Tibial artery (tissue), 4 donors: ENCODE results near the gene RPAP2.
"Not testable (repeated sequence)": the region's sequence is repeated elsewhere in the genome, so short reads cannot be mapped to it uniquely, and the experiment has no call there.

Source experiments
- DNase-seq, 2 donors: peaks; one replicate each; pipeline ENCODE4 v3.0.0-alpha.2; 2019
- H3K27ac ChIP-seq, 2 donors: fragments of 200-600 bp; sonication (generic) in 1 of 2; 1 replicate in 1 of 2; 2 replicates in 1 of 2; pipeline ENCODE4 v1.5.1; 2018 to 2019; ENCODE audit warnings: mild to moderate bottlenecking in 1 of 2
- H3K27me3 ChIP-seq, 2 donors: fragments of 200-600 bp; sonication (generic) in 1 of 2; one replicate each; pipeline versions ENCODE4 v1.5.1 to v1.6.0; 2016 to 2019
- H3K36me3 ChIP-seq, 3 donors: fragments of 200-600 bp; sonication (generic) in 2 of 3; one replicate each; pipeline ENCODE4 v1.5.1; 2016 to 2019; ENCODE audit warnings: mild to moderate bottlenecking in 2 of 3
- H3K4me1 ChIP-seq, 4 donors: fragments of 200-600 bp; sonication (generic) in 2 of 4; 1 replicate in 3 of 4; 2 replicates in 1 of 4; pipeline ENCODE4 v1.5.1; 2016 to 2019
- H3K4me3 ChIP-seq, 2 donors: fragments of 200-600 bp; sonication (generic) in 1 of 2; 1 replicate in 1 of 2; 2 replicates in 1 of 2; pipeline ENCODE4 v1.5.1; 2018 to 2019; ENCODE audit warnings: mild to moderate bottlenecking in 2 of 2
- H3K9me3 ChIP-seq, 3 donors: fragments of 200-600 bp; sonication (generic) in 1 of 3; one replicate each; pipeline ENCODE4 v1.5.1; 2016 to 2019
- intact Hi-C: fragments of 100-400 bp; cut with DNase I; formaldehyde crosslinking; loops from one replicate; pipeline ENCODE4 v1.15.0; 2023; ENCODE audit warnings: low total_unique reads
- TF ChIP-seq, protein P1 (sequence below), 2 experiments: fragments of 200-600 bp in 1 of 2; fragments of 450-650 bp in 1 of 2; IDR thresholded peaks; one replicate each; pipeline ENCODE4 v1.5.1; 2017 to 2019; ENCODE audit warnings: antibody characterized with exemption in 2 of 2, mild to moderate bottlenecking in 1 of 2, moderate library complexity in 1 of 2

RPAP2 gene

DNA sequence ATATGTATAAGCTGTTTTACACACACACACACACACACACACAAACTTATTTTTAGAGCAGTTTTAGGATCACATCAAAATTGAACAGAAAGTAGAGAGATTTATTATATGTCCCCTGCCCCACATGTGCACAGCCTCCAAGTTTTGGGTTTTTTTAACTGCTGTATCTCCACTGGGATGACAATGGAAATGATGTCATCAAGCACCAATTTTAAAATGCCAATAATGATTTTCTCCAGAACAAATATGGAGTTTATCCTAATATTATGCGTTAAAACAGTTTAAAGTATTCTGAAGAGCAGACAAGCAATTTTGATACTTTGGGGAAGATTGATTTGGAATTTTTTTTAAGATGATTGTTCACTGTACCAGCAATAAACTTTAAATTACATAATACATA, 131.2 kb downstream of the RPAP2 start:
- Histone ChIP-seq H3K27ac (no peak overlapping the region), H3K36me3 (no peaks in the 10 kb centered on the region), H3K27me3 (no peaks in the 10 kb centered on the region), H3K4me1 (no peaks in the 10 kb centered on the region), H3K9me3 (no peaks in the 10 kb centered on the region), H3K4me3 (no peak overlapping the region)
- DNase-seq = no peak
- TF ChIP-seq, protein P1, sequence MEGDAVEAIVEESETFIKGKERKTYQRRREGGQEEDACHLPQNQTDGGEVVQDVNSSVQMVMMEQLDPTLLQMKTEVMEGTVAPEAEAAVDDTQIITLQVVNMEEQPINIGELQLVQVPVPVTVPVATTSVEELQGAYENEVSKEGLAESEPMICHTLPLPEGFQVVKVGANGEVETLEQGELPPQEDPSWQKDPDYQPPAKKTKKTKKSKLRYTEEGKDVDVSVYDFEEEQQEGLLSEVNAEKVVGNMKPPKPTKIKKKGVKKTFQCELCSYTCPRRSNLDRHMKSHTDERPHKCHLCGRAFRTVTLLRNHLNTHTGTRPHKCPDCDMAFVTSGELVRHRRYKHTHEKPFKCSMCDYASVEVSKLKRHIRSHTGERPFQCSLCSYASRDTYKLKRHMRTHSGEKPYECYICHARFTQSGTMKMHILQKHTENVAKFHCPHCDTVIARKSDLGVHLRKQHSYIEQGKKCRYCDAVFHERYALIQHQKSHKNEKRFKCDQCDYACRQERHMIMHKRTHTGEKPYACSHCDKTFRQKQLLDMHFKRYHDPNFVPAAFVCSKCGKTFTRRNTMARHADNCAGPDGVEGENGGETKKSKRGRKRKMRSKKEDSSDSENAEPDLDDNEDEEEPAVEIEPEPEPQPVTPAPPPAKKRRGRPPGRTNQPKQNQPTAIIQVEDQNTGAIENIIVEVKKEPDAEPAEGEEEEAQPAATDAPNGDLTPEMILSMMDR (IDR thresholded peaks at IDR 0.05) = no peak
- intact Hi-C loops = no loop called here

- intact Hi-C loops, DNase-seq: not testable (repeated sequence)
Observed at GRCh38 chr1:92434572-92434971, 135.7 kb downstream of the RPAP2 start.

GRCh38 chr1:92439291-92439690, 140.4 kb downstream of the RPAP2 start:
- Histone ChIP-seq H3K36me3 (no peaks in the 10 kb centered on the region), H3K4me1 (no peaks in the 10 kb centered on the region), H3K27ac (no peak overlapping the region), H3K4me3 (no peak overlapping the region), H3K9me3 (peaks cover 0 to 4% (median 0%) of the 10 kb centered on the region in 3 donors), H3K27me3 (no peaks in the 10 kb centered on the region)
- DNase-seq = no peak
- intact Hi-C loops = no loop called here
- TF ChIP-seq, protein P1 (IDR thresholded peaks at IDR 0.05) = no peak

More at GRCh38 chr1:92434572-92434971, 135.7 kb downstream of the RPAP2 start:
- H3K27me3 ChIP-seq, H3K4me3 ChIP-seq, H3K9me3 ChIP-seq, H3K27ac ChIP-seq, H3K4me1 ChIP-seq, H3K36me3 ChIP-seq: not testable (repeated sequence)

DNA sequence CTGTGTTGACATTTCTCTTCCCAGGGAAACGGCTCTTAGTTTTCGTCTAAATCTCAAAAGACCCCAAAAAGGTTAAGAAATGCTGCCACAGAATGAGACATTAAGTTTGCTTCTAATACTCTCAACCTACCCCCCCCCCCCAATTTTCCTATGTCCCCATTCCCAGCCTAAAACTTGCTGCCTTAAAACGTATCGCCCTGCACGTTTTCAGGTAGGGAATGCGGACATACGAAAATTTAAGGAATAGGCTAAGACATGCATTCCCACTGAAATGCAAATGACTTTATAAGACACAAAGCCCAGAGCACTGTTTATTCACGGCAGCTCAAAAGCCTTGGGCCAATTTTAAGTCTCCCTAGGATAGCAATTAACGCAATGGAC, 142.4 kb downstream of the RPAP2 start:
- intact Hi-C loops = no loop called here
- no peaks in the 10 kb centered on the region for H3K27me3 ChIP-seq
- H3K4me1 ChIP-seq = no peaks in the 10 kb centered on the region
- no peak overlapping the region for H3K27ac ChIP-seq
- no peak overlapping the region for H3K4me3 ChIP-seq
- no peaks in the 10 kb centered on the region for H3K36me3 ChIP-seq
- no peaks in the 10 kb centered on the region for H3K9me3 ChIP-seq
- TF ChIP-seq, protein P1 (IDR thresholded peaks at IDR 0.05) = no peak
- DNase-seq = no peak

DNA sequence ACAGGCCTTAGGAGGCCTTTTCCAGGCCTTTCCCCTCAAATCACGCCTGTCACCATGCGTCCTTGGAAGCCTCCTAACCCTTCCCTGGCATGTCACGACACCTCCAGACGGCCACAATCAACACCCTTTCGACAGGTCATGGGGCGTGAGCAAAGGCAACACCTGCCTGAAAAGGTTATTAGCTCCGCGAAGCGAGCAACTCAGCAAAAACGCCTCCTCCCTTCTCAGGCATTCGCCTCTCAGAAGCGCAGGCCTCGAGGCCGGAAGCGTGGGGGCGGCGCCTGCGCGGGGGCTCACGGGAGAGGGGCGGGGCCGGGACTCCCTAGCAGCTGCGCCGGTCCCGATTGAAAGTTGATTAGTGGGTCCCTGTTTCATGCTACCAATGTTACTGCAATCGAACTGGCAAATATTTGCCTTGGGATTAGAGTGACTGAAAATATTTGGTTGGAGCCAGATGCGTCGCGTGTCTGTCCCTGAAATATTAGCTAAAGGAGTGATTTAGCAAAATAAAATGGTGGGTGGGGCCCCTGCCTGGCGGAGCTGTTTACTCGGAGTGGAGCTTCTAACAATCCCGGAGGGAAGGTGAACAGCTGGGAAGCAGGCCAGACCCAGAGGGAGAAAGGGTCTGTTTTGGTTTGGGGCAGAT, 143.0 kb downstream of the RPAP2 start:
- Histone ChIP-seq H3K9me3 (no peaks in the 10 kb centered on the region), H3K27me3 (no peaks in the 10 kb centered on the region), H3K4me1 (no peaks in the 10 kb centered on the region), H3K36me3 (no peaks in the 10 kb centered on the region), H3K27ac (no peak overlapping the region), H3K4me3 (no peak overlapping the region)
- TF ChIP-seq, protein P1 (IDR thresholded peaks at IDR 0.05) = no peak
- intact Hi-C loops = no loop called here
- no peak for DNase-seq

- TF ChIP-seq, protein P1 (IDR thresholded peaks at IDR 0.05) = no peak
- Histone ChIP-seq H3K9me3 (no peaks in the 10 kb centered on the region), H3K4me1 (no peaks in the 10 kb centered on the region), H3K27ac (no peak overlapping the region), H3K4me3 (no peak overlapping the region), H3K27me3 (no peaks in the 10 kb centered on the region), H3K36me3 (no peaks in the 10 kb centered on the region)
- no peak for DNase-seq
- intact Hi-C loops = no loop called here
Observed at GRCh38 chr1:92442351-92442750, 143.5 kb downstream of the RPAP2 start.
